GM23248 (cell line): ENCODE results near the gene NPAT.
"Not testable (repeated sequence)": the region's sequence is repeated elsewhere in the genome, so short reads cannot be mapped to it uniquely, and the experiment has no call there.

Experiments
- EZH2 ChIP-seq: fragments of 200-600 bp; sonication (generic); IDR thresholded peaks from 2 replicates; pipeline ENCODE4 v1.6.1; 2018; ENCODE audit warnings: antibody characterized with exemption, mild to moderate bottlenecking; ENCODE audit not compliant: insufficient read depth, poor library complexity, severe bottlenecking
- EZH2phosphoT487 ChIP-seq: fragments of 200-600 bp; sonication (generic); IDR thresholded peaks from 2 replicates; pipeline ENCODE4 v1.6.1; 2018; ENCODE audit warnings: antibody characterized with exemption, moderate library complexity, mild to moderate bottlenecking, low read depth; ENCODE audit not compliant: insufficient read depth

DNA sequence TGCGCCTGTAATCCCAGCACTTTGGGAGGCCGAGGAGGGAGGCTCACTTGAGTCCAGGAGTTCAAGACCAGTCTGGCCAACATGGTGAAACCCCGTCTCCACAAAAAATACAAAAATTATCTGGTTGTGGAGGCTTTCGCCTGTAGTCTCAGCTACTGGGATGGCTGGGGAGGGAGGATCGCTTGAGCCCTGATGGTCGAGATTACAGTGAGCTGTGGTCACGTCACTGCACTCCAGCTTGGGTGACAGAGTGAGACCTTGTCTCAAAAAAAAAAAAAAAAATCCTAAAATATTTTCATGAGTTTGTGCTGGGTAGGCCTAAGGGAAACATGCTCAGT lies 101.5 kb downstream of the NPAT start:
- not testable (repeated sequence) for TF ChIP-seq EZH2, EZH2phosphoT487
